Measurements from ENCODE around the gene COPE. TPM values are rescaled to one million over a fixed set of nuclear protein-coding genes. Genes with fewer than 3 reads are reported as not detected.
A peak's percentile ranks its signal among the peaks of the same experiment; 100 is the strongest.

COPE gene
- total RNA-seq, 6 donors from 2014 or later: 124 to 250 (median 191) TPM

DNA sequence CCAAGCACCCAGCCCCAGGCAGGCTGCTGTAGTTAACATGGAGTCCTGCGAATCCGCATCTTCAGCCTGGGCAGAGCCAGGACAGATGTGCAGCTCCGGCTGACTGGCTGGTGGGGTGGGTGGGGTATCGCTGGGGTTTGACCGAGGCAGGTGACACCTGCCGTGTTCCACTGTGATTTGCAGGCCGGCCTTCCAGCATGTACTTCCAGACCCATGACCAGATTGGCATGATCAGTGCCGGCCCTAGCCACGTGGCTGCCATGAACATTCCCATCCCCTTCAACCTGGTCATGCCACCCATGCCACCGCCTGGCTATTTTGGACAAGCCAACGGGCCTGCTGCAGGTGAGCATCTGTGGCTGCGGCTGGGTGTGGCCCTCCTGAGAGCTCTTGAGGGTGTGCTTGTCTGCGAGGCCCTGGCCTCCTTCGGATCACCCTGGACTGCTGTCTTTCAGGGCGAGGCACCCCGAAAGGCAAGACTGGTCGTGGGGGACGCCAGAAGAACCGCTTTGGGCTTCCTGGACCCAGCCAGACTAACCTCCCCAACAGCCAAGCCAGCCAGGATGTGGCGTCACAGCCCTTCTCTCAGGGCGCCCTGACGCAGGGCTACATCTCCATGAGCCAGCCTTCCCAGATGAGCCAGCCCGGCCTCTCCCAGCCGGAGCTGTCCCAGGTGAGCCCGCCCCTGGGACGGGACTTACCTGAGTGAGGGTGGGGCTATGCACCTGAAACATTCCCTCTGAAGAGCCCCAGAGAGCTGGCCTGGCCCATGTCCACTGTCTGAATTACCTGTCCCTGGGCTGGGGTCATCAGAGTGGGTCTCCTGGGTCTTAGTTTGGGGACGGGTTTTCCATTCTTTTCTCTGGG is 53.8 kb downstream of the COPE start:
- Histone ChIP-seq H3K27me3 (peaks cover 0 to 14% (median 0%) of the 10 kb centered on the region in 4 donors), H3K4me1 (peaks cover 13 to 32% (median 16%) of the 10 kb centered on the region in 4 donors), H3K27ac (no peak overlapping the region), H3K36me3 (peaks cover 46 to 81% (median 78%) of the 10 kb centered on the region in 4 donors), H3K4me3 (no peak overlapping the region), H3K9me3 (no peaks in the 10 kb centered on the region)
- ATAC-seq (ENCODE audit: low FRiP score in 2 of 2): no peak
- no peak for TF ChIP-seq POLR2AphosphoS5 (IDR thresholded peaks at IDR 0.05)
- TF ChIP-seq POLR2A (IDR thresholded peaks at IDR 0.05): no peak
- no peak for TF ChIP-seq EP300 (IDR thresholded peaks at IDR 0.05)
- TF ChIP-seq, protein P1, sequence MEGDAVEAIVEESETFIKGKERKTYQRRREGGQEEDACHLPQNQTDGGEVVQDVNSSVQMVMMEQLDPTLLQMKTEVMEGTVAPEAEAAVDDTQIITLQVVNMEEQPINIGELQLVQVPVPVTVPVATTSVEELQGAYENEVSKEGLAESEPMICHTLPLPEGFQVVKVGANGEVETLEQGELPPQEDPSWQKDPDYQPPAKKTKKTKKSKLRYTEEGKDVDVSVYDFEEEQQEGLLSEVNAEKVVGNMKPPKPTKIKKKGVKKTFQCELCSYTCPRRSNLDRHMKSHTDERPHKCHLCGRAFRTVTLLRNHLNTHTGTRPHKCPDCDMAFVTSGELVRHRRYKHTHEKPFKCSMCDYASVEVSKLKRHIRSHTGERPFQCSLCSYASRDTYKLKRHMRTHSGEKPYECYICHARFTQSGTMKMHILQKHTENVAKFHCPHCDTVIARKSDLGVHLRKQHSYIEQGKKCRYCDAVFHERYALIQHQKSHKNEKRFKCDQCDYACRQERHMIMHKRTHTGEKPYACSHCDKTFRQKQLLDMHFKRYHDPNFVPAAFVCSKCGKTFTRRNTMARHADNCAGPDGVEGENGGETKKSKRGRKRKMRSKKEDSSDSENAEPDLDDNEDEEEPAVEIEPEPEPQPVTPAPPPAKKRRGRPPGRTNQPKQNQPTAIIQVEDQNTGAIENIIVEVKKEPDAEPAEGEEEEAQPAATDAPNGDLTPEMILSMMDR (IDR thresholded peaks at IDR 0.05): no peak
- 84 to 85% methylated on average over 3 to 21 of the region's 27 CpGs for WGBS, 2 donors
- peak in 1 of 2 donors; percentile 67 for DNase-seq

DNA sequence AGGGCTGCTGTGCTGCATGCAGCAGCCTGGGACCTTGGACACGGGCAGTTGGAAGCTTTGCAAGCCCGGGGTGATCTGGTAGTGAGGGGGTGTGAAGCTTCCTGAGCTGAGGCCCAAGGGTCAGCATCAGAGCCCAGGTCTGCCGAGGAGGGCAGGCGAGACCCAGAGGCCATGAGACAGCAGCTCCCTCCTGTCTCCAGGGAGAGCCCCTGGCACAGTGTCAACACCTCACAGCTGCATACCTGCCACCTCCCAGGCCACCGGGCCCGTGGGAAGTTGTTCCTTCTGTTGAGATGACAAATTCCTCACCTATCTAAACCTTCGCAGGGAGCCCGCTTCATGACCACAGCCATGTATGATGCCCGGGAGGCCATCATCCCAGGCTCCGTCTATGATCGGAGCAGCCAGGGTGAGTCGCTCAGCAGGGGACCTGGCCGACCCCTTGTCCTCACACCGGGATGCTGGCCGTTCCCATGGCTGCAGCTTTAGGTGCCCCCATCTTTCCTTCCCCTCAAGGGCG is 55.3 kb downstream of the COPE start:
- no peak overlapping the region for H3K27ac ChIP-seq
- H3K36me3 ChIP-seq: peaks cover 57 to 94% (median 92%) of the 10 kb centered on the region in 4 donors
- peaks cover 0 to 25% (median 13%) of the 10 kb centered on the region in 4 donors for H3K4me1 ChIP-seq
- peak in 1 of 2 donors; percentile 46 for DNase-seq
- TF ChIP-seq POLR2AphosphoS5 (IDR thresholded peaks at IDR 0.05) (no peak), POLR2A (IDR thresholded peaks at IDR 0.05) (no peak), EP300 (IDR thresholded peaks at IDR 0.05) (no peak)
- TF ChIP-seq, protein P1 (IDR thresholded peaks at IDR 0.05): no peak
- 82 to 88% methylated on average over 14 to 15 of the region's 16 CpGs for WGBS, 2 donors
- no peak overlapping the region for H3K4me3 ChIP-seq
- H3K9me3 ChIP-seq: no peaks in the 10 kb centered on the region
- no peak for ATAC-seq (ENCODE audit: low FRiP score in 2 of 2)
- peaks cover 0 to 2% (median 0%) of the 10 kb centered on the region in 4 donors for H3K27me3 ChIP-seq

DNA sequence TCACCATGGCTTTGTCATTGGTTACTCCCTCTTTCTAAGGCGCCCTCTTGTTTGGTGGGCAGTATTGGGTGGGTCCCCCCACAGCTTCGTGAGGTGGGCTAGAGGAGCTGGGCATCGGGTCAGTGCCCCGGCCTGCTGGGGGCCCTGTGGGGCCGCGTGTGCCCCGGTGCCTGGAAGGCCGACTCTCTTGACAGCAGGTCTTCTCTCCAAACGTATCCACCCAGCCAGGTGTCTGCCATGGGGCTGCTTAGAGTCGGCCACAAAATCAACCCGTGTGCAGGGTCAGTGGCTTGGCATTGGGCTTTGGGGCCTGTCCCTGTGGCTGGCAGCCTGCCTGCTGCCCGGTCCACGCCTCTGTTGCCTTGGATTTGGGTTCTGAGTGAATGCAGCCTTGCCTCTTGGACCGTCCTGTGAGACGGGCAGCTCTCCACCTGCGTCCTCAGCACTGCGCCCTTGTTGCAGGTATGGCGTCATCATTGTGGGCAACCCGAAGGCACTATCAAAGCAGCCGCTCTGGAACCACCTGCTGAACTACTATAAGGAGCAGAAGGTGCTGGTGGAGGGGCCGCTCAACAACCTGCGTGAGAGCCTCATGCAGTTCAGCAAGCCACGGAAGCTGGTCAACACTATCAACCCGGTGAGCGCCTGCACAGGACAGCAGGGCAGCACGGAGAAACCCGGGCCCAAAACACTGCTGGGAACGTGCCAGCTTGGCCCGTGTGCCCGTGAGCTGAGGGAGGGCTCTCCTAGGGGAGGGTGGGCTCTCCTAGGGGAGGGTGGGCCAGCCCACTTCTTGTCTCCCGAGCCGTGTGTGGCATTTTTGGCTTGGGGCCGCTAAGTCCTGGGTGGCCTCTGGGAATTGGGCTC is 56.0 kb downstream of the COPE start:
- H3K9me3 ChIP-seq: no peaks in the 10 kb centered on the region
- H3K27ac ChIP-seq: no peak overlapping the region
- peaks cover 60 to 99% (median 96%) of the 10 kb centered on the region in 4 donors for H3K36me3 ChIP-seq
- no peaks in the 10 kb centered on the region for H3K27me3 ChIP-seq
- TF ChIP-seq EP300 (IDR thresholded peaks at IDR 0.05) (no peak), POLR2AphosphoS5 (IDR thresholded peaks at IDR 0.05) (no peak), POLR2A (IDR thresholded peaks at IDR 0.05) (no peak)
- TF ChIP-seq, protein P1 (IDR thresholded peaks at IDR 0.05): no peak
- ATAC-seq (ENCODE audit: low FRiP score in 2 of 2) (no peak), DNase-seq (peak in 1 of 2 donors; percentile 73)
- H3K4me3 ChIP-seq: no peak overlapping the region
- H3K4me1 ChIP-seq: peaks cover 0 to 18% (median 11%) of the 10 kb centered on the region in 4 donors
- 83 to 96% methylated on average over 6 to 29 of the region's 33 CpGs for WGBS, 2 donors

DNA sequence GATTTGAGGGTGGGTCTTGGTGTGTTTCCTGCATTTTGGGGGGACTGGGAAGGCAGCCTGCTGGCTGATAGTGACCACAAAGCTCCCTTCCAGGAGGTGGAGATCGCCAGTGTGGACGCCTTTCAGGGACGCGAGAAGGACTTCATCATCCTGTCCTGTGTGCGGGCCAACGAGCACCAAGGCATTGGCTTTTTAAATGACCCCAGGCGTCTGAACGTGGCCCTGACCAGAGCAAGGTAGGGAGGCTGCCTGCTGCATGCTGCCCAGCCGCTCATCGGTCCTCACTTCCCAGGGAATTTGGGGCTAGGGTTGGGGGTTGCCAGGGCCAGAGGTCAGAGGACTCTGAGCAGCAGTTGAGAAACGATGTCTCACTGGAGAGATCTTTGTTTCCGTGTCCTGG is 57.3 kb downstream of the COPE start:
- peaks cover 72 to 99% (median 97%) of the 10 kb centered on the region in 4 donors for H3K36me3 ChIP-seq
- ATAC-seq (ENCODE audit: low FRiP score in 2 of 2): no peak

More for the DNA sequence above, 57.3 kb downstream of the COPE start:
- peak in 1 of 2 donors; percentile 35 for DNase-seq
- Histone ChIP-seq H3K4me1 (peaks cover 0 to 15% (median 11%) of the 10 kb centered on the region in 4 donors), H3K27ac (no peak overlapping the region), H3K27me3 (no peaks in the 10 kb centered on the region), H3K9me3 (no peaks in the 10 kb centered on the region), H3K4me3 (no peak overlapping the region)
- 91 to 98% methylated on average over 7 to 11 of the region's 12 CpGs for WGBS, 2 donors
- no peak for TF ChIP-seq POLR2AphosphoS5 (IDR thresholded peaks at IDR 0.05)
- TF ChIP-seq, protein P1 (IDR thresholded peaks at IDR 0.05): no peak
- no peak for TF ChIP-seq EP300 (IDR thresholded peaks at IDR 0.05)
- TF ChIP-seq POLR2A (IDR thresholded peaks at IDR 0.05): no peak
